Skeletal muscle satellite cell (primary cell): ENCODE data around the gene GCHFR.

Experiments used
- H3K27me3 ChIP-seq: 2 replicates; pipeline ENCODE4 v1.7.0; 2013; ENCODE audit warnings: low read length; ENCODE audit not compliant: control insufficient read depth, insufficient read depth
- H3K36me3 ChIP-seq: 2 replicates; pipeline ENCODE4 v1.7.0; 2013; ENCODE audit warnings: mild to moderate bottlenecking, control low read depth, low read length; ENCODE audit not compliant: insufficient read depth
- H3K4me1 ChIP-seq: 2 replicates; pipeline ENCODE4 v1.7.0; 2013; ENCODE audit warnings: low read length; ENCODE audit not compliant: control insufficient read depth, insufficient read depth
- H3K4me2 ChIP-seq: 2 replicates; pipeline ENCODE4 v1.7.0; 2013; ENCODE audit warnings: mild to moderate bottlenecking, low read length
- H3K4me3 ChIP-seq: 2 replicates; pipeline ENCODE4 v1.7.0; 2013; ENCODE audit warnings: low read length
- H3K9ac ChIP-seq: 2 replicates; pipeline ENCODE4 v1.7.0; 2013; ENCODE audit warnings: mild to moderate bottlenecking, low read depth, low read length, moderate library complexity
- H3K9me3 ChIP-seq: replicated peaks from 2 replicates; pipeline ENCODE4 v1.7.0; 2013; ENCODE audit warnings: mild to moderate bottlenecking, control low read depth, low read length

Gene GCHFR

GRCh38 chr15:40743485-40743901 is 20.4 kb upstream of the GCHFR start:
- peaks cover 57% of the 10 kb centered on the region for H3K36me3 ChIP-seq
- peaks cover 20% of the 10 kb centered on the region for H3K4me1 ChIP-seq
- no peaks in the 10 kb centered on the region for H3K9me3 ChIP-seq
- H3K27me3 ChIP-seq: no peaks in the 10 kb centered on the region
- H3K4me3 ChIP-seq: no peak overlapping the region
- H3K4me2 ChIP-seq: peak overlapping the region; percentile 21
- H3K9ac ChIP-seq: no peak overlapping the region

- peaks cover 20% of the 10 kb centered on the region for H3K4me1 ChIP-seq
- peaks cover 51% of the 10 kb centered on the region for H3K36me3 ChIP-seq
- H3K9me3 ChIP-seq: no peaks in the 10 kb centered on the region
- peak overlapping the region; percentile 21 for H3K4me2 ChIP-seq
- no peaks in the 10 kb centered on the region for H3K27me3 ChIP-seq
- no peak overlapping the region for H3K4me3 ChIP-seq
- H3K9ac ChIP-seq: no peak overlapping the region
These were observed 19.7 kb upstream of the GCHFR start for GRCh38 chr15:40743921-40744814.

GRCh38 chr15:40744815-40745152 is 19.1 kb upstream of the GCHFR start:
- H3K4me1 ChIP-seq: peaks cover 20% of the 10 kb centered on the region
- H3K27me3 ChIP-seq: no peaks in the 10 kb centered on the region
- no peak overlapping the region for H3K4me2 ChIP-seq
- H3K36me3 ChIP-seq: peaks cover 51% of the 10 kb centered on the region
- H3K9ac ChIP-seq: no peak overlapping the region
- H3K9me3 ChIP-seq: no peaks in the 10 kb centered on the region
- no peak overlapping the region for H3K4me3 ChIP-seq

GRCh38 chr15:40746916-40747418 is 16.9 kb upstream of the GCHFR start:
- peaks cover 60% of the 10 kb centered on the region for H3K36me3 ChIP-seq

GRCh38 chr15:40747685-40748631 is 15.9 kb upstream of the GCHFR start:
- no peak overlapping the region for H3K4me3 ChIP-seq
- H3K4me1 ChIP-seq: peaks cover 20% of the 10 kb centered on the region
- no peak overlapping the region for H3K4me2 ChIP-seq
- H3K9ac ChIP-seq: no peak overlapping the region
- no peaks in the 10 kb centered on the region for H3K9me3 ChIP-seq
- H3K36me3 ChIP-seq: peaks cover 53% of the 10 kb centered on the region
- no peaks in the 10 kb centered on the region for H3K27me3 ChIP-seq

More at GRCh38 chr15:40746916-40747418, 16.9 kb upstream of the GCHFR start:
- H3K9ac ChIP-seq: no peak overlapping the region
- no peaks in the 10 kb centered on the region for H3K9me3 ChIP-seq
- peaks cover 20% of the 10 kb centered on the region for H3K4me1 ChIP-seq
- no peak overlapping the region for H3K4me2 ChIP-seq
- no peak overlapping the region for H3K4me3 ChIP-seq
- no peaks in the 10 kb centered on the region for H3K27me3 ChIP-seq

GRCh38 chr15:40749151-40749630 is 14.7 kb upstream of the GCHFR start:
- peaks cover 10% of the 10 kb centered on the region for H3K4me1 ChIP-seq
- H3K9me3 ChIP-seq: no peaks in the 10 kb centered on the region
- no peaks in the 10 kb centered on the region for H3K27me3 ChIP-seq
- no peak overlapping the region for H3K4me2 ChIP-seq
- H3K36me3 ChIP-seq: peaks cover 42% of the 10 kb centered on the region
- no peak overlapping the region for H3K4me3 ChIP-seq
- H3K9ac ChIP-seq: no peak overlapping the region

GRCh38 chr15:40750885-40751284 is 13.0 kb upstream of the GCHFR start:
- Histone ChIP-seq H3K9ac (no peak overlapping the region), H3K36me3 (peaks cover 30% of the 10 kb centered on the region), H3K4me2 (no peak overlapping the region), H3K27me3 (no peaks in the 10 kb centered on the region), H3K4me3 (no peak overlapping the region), H3K9me3 (no peaks in the 10 kb centered on the region), H3K4me1 (peaks cover 8% of the 10 kb centered on the region)

- H3K36me3 ChIP-seq: peaks cover 29% of the 10 kb centered on the region
- H3K4me1 ChIP-seq: peaks cover 6% of the 10 kb centered on the region
- H3K27me3 ChIP-seq: no peaks in the 10 kb centered on the region
- no peak overlapping the region for H3K4me2 ChIP-seq
- no peaks in the 10 kb centered on the region for H3K9me3 ChIP-seq
- H3K4me3 ChIP-seq: no peak overlapping the region
- no peak overlapping the region for H3K9ac ChIP-seq
These were observed 12.1 kb upstream of the GCHFR start for GRCh38 chr15:40751745-40752144.

- Histone ChIP-seq H3K36me3 (peaks cover 17% of the 10 kb centered on the region), H3K9me3 (no peaks in the 10 kb centered on the region), H3K27me3 (no peaks in the 10 kb centered on the region), H3K4me2 (peak overlapping the region; percentile 100), H3K4me3 (peak overlapping the region; percentile 100), H3K9ac (peak overlapping the region; percentile 97), H3K4me1 (peaks cover 6% of the 10 kb centered on the region)
These were observed 9.3 kb upstream of the GCHFR start for GRCh38 chr15:40754574-40754882.

GRCh38 chr15:40754883-40755811 is 8.7 kb upstream of the GCHFR start, which contains the start of gene RMDN3:
Gene RMDN3, minus strand, starts transcription at chr15:40755254. Its CDS starts 471 bp downstream, at chr15:40754783.
- Histone ChIP-seq H3K4me2 (peak within 1 kb of the TSS; percentile 100), H3K9me3 (no peaks in the 10 kb centered on the region), H3K36me3 (peaks cover 14% of the 10 kb centered on the region), H3K4me1 (peaks cover 6% of the 10 kb centered on the region), H3K27me3 (no peaks in the 10 kb centered on the region), H3K4me3 (peak within 1 kb of the TSS; percentile 100), H3K9ac (peak within 1 kb of the TSS; percentile 97)
